Activated naive CD4-positive, alpha-beta T cell (primary cell): Measurements from ENCODE around the gene MRPL12.
"Not testable (repeated sequence)": the region's sequence is repeated elsewhere in the genome, so short reads cannot be mapped to it uniquely, and the experiment has no call there.

Experiments
- DNase-seq, 4 experiments: peaks; one replicate each; lab custom pipeline; 2025; lab: John Stamatoyannopoulos, UW

The MRPL12 gene

GRCh38 chr17:81716674-81716996 is 13.5 kb downstream of the MRPL12 start:
- no peak for DNase-seq

DNA sequence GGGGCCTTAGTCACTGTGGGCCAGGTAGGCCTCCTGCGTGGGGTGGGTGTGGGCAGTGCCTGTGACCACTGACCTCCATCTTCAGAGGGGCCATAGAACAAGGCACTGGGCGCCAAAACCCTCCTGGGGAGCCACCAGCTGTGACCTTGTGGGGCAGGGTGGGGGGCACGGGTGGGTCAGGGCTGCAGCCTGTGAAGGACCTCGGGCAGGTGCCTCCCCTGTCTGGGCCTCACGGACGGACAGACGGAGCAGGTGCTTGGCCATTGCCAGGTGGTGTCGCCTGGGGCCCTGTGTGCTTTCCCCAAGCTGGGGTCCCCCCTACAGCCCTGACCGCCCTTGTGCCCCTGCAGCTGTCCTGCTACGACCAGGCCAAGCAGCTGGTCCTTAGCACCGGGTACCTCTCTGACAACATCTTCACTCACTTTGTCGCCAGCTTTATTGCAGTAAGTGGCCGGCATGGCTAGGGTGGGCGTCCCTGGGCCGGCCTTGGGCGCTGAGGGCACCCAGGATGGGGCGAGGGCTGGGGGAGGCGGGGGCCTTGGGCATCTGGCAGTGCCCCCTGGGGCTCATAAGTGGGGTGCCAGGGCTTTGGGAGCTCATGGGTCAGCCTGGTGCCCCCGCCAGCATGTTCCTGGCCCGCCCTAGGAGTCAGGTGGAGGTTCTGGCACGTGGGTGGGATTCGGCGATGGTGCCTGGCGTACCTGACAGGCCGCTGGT is 14.0 kb downstream of the MRPL12 start:
- DNase-seq: no peak

DNA sequence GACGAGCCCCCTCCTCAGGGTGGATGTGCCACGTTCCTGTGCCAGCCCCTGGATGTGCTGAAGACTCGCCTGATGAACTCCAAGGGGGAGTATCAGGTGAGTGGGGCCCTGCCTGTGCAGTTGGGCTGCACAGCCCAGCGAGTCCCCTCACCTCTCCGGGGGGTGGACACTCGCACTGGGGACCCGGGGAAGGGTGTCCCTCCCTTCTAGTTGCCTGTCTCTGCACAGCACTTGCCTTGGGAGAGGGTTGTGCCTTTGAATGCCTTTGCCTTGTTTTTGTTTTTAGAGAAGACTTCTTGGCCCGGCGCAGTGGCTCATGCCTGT is 14.6 kb downstream of the MRPL12 start:
- no peak for DNase-seq

GRCh38 chr17:81719410-81720266 is 16.5 kb downstream of the MRPL12 start:
- no peak for DNase-seq

GRCh38 chr17:81720267-81721071 is 17.3 kb downstream of the MRPL12 start:
- no peak for DNase-seq

- no peak for DNase-seq
Measured at GRCh38 chr17:81722184-81723120, 19.3 kb downstream of the MRPL12 start.

GRCh38 chr17:81723651-81724209 is 20.6 kb downstream of the MRPL12 start:
- DNase-seq: no peak

DNA sequence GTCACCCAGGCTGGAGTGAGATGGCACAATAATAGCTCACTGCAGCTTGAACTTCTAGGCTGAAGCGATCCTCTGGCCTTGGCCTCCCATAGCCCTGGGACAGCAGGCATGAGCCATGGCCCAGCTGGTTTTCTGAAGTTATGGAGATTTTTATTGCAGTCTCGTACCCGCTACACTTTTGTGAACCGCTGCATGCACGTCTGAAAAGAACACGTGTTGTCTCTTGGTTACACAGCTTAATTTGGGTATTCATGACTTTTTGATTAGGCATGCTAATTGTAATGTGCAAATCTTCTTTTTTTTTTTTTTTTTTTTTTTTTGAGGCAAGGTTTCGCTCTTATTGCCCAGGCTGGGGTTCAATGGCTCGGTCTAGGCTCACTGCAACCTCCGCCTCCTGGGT is 22.3 kb downstream of the MRPL12 start:
- DNase-seq: no peak

GRCh38 chr17:81726004-81726403 is 22.8 kb downstream of the MRPL12 start:
- no peak for DNase-seq

DNA sequence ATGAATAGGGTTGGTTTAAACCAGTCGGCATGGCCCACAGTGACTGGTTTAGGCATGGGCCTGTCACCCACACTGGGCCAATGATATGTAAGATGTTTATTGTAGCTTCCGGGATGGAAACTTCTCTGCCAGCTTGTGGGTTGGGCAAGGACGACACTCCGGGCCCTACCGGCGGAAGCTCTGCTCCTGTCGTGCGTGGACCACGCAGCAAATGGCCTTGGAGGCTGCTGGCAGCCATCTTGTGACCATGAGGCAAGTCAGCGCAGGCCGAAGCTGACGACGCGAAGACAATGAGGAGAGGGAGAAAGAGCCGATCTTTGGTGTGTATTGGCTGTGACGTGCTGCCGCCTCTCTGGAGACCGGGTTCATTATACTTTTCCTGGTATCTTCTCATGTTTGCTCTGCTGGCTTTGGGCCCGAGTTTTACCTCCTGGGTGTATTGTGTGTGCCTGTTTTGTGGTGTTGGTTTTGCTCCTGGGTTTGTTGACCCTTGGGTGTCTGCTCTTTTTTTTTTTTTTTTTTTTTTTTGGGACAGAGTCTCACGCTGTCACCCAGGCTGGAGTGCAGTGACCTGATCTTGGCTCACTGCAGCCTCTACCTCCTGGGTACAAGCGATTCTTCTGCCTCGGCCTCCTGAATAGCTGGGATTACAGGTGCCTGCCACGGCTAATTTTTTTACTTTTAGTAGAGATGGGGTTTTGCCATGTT is 24.3 kb downstream of the MRPL12 start:
- no peak for DNase-seq

DNA sequence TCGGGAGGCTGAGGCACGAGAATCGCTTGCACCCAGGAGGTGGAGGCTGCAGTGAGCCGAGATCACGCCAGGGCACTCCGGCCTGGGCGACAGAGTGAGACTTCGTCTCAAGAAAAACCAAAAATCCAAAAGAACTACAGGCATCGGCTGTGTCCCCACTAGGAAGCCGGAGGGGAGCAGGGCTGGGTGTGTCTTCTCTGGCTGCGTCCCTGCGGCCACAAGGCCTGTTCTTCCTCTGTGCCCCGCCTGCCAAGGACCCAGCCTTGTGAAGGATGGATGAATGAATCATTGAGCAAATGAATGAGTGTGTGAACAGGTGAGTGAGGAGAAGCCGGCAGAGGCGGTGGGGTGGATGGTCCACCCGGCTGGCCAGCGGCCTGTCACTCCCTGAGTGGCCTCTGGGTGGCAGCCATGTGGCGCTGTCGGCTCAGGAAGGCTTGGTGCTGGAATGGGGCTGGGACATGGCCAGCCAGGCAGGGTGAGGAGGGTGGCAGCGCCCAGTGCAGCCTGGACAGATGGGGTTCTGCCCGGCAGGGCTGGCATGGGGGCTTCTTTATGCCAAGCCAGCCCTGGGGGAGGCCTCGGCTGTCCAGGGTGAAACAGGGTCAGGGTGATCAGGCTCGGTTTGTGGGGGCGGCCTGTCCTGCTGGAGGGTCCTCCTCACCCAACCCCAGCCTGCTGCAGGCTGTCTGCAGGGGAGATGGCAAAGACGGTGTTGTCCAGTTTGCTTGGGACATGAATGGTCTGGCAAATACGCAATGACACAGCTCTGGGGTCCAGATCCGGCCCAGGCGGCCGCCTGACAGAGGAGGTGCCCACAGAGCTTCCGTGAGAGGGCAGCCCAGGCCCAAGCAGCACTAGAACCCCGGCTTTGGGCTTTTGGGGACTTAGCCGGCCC is 30.6 kb downstream of the MRPL12 start:
- DNase-seq: peak in 3 of 4 experiments; percentile 28 to 45 (median 28)

GRCh38 chr17:81734405-81735263 is 31.5 kb downstream of the MRPL12 start:
- DNase-seq: no peak

DNA sequence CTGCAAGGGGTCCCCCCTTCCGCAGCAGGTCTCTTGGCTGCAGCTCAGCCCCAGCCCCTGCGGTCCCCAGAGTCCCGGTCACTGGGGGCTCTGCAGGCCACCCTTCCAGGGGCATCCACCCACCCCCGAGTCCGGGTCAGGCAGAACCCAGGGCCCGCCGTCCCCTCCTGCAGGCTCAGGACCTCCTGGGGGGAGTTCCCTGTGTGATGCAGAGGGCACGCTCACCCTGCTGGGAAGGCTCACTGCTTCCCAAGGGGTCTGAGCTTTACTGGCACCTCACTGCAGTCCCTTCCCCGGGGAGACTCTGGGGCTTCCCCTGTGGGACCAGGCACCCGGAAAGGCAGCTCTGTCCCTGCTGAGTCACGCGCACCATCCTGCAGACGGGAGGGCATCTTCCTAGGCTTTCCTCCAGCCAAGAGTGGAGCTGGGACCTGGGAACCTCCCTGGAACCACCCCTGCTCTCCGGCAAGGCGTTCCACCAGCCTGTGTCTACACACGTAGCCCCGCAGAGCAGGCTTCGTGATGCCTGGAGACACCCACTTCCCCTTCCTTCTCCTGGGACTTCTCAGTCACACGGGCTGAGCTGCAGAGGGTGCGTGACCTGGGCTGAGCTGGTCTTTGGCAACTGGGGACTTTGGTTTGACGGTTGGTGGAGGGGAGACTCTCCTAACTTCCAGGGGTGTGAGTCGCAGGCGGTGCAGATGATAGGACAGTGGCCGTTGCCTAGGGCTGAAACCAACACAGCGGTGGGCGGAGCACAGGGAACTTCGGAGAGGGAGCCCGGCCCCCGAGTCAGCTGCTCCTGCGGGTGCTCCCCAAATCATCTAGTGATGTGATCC is 32.3 kb downstream of the MRPL12 start:
- DNase-seq: no peak

- DNase-seq: no peak
Measured at GRCh38 chr17:81737947-81738800, 35.0 kb downstream of the MRPL12 start.

DNA sequence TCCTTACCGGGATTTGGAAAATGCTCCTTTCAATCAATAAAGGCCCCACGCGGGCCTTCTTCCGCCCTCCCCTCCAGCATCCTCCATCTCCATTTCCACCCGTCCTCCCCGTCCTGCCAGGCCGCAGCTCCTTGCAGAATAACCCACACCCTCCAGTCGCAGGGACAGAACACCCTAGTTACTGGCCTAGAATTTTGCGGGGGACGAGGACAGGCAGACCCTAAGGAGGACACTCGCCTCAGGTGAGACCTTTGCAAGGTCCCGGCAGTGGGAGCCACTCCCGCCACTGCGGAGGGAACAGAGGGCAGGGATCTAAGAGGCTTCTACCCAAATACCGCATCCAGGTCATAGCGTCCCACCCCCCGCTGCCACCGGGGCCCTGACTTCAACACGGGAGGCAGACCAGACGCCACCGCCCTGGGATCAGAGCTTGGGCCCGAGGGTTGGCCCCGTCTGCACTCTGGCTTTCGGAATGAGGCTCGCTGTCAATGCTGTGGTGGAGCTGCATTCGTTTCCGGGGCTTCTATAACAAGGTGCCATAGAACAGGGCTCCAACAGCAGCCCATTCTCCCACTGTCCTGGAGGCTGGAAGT is 35.7 kb downstream of the MRPL12 start:
- no peak for DNase-seq

- DNase-seq: not testable (repeated sequence)
Measured at GRCh38 chr17:81739593-81739992, 36.4 kb downstream of the MRPL12 start.
